ENCODE results near the gene KCNH5. TPM values are rescaled to one million over a fixed set of nuclear protein-coding genes. Genes with fewer than 3 reads are reported as not detected.

The KCNH5 gene
- total and polyA plus RNA-seq, 4 donors = 3.5 to 17.9 (median 3.9) TPM

DNA sequence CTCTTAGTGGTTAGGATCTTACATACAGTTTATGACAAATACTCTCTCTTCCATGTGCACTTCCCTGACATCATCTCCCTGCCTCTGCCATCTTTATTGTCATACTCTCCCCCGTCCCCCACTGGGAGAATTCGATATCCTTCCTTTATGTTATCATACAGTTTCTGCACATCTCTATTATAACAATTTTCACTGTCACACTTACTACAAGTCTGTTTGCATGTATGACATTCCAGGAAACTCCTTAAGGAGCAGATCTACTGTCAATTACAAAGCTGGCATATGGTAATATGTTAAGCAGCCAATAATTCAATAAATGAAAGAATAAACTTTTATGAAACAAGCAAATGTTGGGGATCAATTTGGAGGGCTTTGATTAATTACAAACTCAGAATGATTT, 91.1 kb downstream of the KCNH5 start:
- 95% methylated on average over 2 of the region's 2 CpGs for WGBS (ENCODE audit: insufficient coverage)
- H3K27ac ChIP-seq (ENCODE audit: low read depth, low read length) = no peak overlapping the region
- H3K4me3 ChIP-seq (ENCODE audit: low read depth, low read length) = no peak overlapping the region
- no peaks in the 10 kb centered on the region for H3K27me3 ChIP-seq (ENCODE audit: control insufficient read depth, insufficient read depth, low read length)
- H3K4me1 ChIP-seq (ENCODE audit: control insufficient read depth, insufficient read depth, low read length) = no peaks in the 10 kb centered on the region
- H3K9me3 ChIP-seq (ENCODE audit: control insufficient read depth, insufficient read depth, low read length) = no peaks in the 10 kb centered on the region
- no peak for DNase-seq (ENCODE audit: low read depth in 4 of 6, low spot score in 6 of 6)
- H3K36me3 ChIP-seq (ENCODE audit: control insufficient read depth, insufficient read depth, low read length) = no peaks in the 10 kb centered on the region

DNA sequence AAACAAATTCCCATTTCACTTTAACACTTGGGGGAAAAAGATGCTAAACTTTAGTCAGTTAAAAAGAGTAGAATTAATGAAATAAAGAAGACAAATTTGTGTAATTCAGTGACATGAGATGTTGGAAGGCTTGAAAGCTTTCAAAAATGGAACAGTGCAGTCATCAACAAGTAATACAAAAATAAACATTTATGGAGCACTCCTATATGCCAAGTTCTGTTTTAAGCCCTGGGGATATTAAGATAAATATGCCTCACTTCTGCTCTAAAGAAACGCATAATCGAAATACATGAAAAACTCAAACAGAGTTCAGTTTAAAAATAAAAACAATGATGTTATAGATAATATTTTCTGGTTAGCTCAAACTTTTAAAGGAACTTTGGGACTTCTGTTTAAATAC, 93.0 kb downstream of the KCNH5 start:
- Histone ChIP-seq H3K9me3 (ENCODE audit: control insufficient read depth, insufficient read depth, low read length) (no peaks in the 10 kb centered on the region), H3K36me3 (ENCODE audit: control insufficient read depth, insufficient read depth, low read length) (no peaks in the 10 kb centered on the region), H3K4me1 (ENCODE audit: control insufficient read depth, insufficient read depth, low read length) (no peaks in the 10 kb centered on the region), H3K27me3 (ENCODE audit: control insufficient read depth, insufficient read depth, low read length) (no peaks in the 10 kb centered on the region), H3K27ac (ENCODE audit: low read depth, low read length) (no peak overlapping the region), H3K4me3 (ENCODE audit: low read depth, low read length) (no peak overlapping the region)
- no peak for DNase-seq (ENCODE audit: low read depth in 4 of 6, low spot score in 6 of 6)
- no CpG with 5 or more reads among the region's 2 CpGs for WGBS (ENCODE audit: insufficient coverage)

GRCh38 chr14:62947301-62947700, 98.0 kb downstream of the KCNH5 start:
- H3K36me3 ChIP-seq (ENCODE audit: control insufficient read depth, insufficient read depth, low read length) = no peaks in the 10 kb centered on the region
- H3K9me3 ChIP-seq (ENCODE audit: control insufficient read depth, insufficient read depth, low read length) = no peaks in the 10 kb centered on the region
- H3K4me1 ChIP-seq (ENCODE audit: control insufficient read depth, insufficient read depth, low read length) = no peaks in the 10 kb centered on the region
- 88% methylated on average over 2 of the region's 2 CpGs for WGBS (ENCODE audit: insufficient coverage)
- H3K4me3 ChIP-seq (ENCODE audit: low read depth, low read length) = no peak overlapping the region
- no peak overlapping the region for H3K27ac ChIP-seq (ENCODE audit: low read depth, low read length)
- no peaks in the 10 kb centered on the region for H3K27me3 ChIP-seq (ENCODE audit: control insufficient read depth, insufficient read depth, low read length)
- no peak for DNase-seq (ENCODE audit: low read depth in 4 of 6, low spot score in 6 of 6)

DNA sequence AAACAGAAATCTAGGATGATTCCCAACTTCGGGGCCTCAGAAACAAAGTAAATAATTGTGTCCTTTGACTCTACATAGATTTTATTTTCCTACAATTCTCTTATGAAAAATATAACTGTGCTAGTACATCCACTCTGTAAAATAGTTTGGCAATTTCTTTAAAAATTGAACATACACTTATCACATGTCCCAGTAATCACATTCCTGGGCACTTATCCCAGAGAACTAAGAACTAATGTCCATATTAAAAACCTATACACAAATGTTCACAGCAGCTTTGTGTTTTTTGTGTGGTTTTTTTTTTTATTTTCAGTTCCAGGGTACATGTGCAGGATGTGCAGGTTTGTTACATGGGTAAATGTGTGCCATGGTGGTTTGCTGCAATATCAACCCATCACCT, 99.0 kb downstream of the KCNH5 start:
- DNase-seq (ENCODE audit: low read depth in 4 of 6, low spot score in 6 of 6) = no peak
- no peaks in the 10 kb centered on the region for H3K4me1 ChIP-seq (ENCODE audit: control insufficient read depth, insufficient read depth, low read length)
- H3K27me3 ChIP-seq (ENCODE audit: control insufficient read depth, insufficient read depth, low read length) = no peaks in the 10 kb centered on the region
- H3K27ac ChIP-seq (ENCODE audit: low read depth, low read length) = no peak overlapping the region
- no CpG with 5 or more reads among the region's 1 CpG for WGBS (ENCODE audit: insufficient coverage)
- H3K36me3 ChIP-seq (ENCODE audit: control insufficient read depth, insufficient read depth, low read length) = no peaks in the 10 kb centered on the region
- no peak overlapping the region for H3K4me3 ChIP-seq (ENCODE audit: low read depth, low read length)
- no peaks in the 10 kb centered on the region for H3K9me3 ChIP-seq (ENCODE audit: control insufficient read depth, insufficient read depth, low read length)

- no peaks in the 10 kb centered on the region for H3K27me3 ChIP-seq (ENCODE audit: control insufficient read depth, insufficient read depth, low read length)
- no peak for DNase-seq (ENCODE audit: low read depth in 4 of 6, low spot score in 6 of 6)
- no peak overlapping the region for H3K27ac ChIP-seq (ENCODE audit: low read depth, low read length)
- no peaks in the 10 kb centered on the region for H3K4me1 ChIP-seq (ENCODE audit: control insufficient read depth, insufficient read depth, low read length)
- no peaks in the 10 kb centered on the region for H3K36me3 ChIP-seq (ENCODE audit: control insufficient read depth, insufficient read depth, low read length)
- WGBS (ENCODE audit: insufficient coverage) = no CpG with 5 or more reads among the region's 2 CpGs
- no peak overlapping the region for H3K4me3 ChIP-seq (ENCODE audit: low read depth, low read length)
- H3K9me3 ChIP-seq (ENCODE audit: control insufficient read depth, insufficient read depth, low read length) = no peaks in the 10 kb centered on the region
These were observed 102.1 kb downstream of the KCNH5 start for GRCh38 chr14:62943202-62943601.

DNA sequence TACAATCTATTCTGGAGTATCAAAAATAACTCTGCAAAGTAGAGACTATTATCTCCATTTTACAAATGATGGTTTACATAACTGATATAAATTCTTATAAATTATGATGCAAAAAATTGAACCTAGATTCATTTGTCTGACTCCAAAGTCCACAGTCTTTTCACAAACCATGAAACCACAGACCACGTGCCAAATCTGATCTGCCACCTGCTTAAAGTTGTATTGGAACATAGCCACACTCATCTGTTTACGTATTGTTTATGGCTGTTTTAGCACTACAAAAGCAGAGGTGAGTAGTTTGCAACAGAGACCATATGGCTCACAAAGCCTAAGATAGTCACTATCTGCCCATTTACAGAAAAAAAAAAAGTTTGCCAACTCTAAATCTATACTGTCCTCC, 105.3 kb downstream of the KCNH5 start:
- no peaks in the 10 kb centered on the region for H3K4me1 ChIP-seq (ENCODE audit: control insufficient read depth, insufficient read depth, low read length)
- no peak overlapping the region for H3K27ac ChIP-seq (ENCODE audit: low read depth, low read length)
- H3K4me3 ChIP-seq (ENCODE audit: low read depth, low read length) = no peak overlapping the region
- no CpG with 5 or more reads among the region's 2 CpGs for WGBS (ENCODE audit: insufficient coverage)
- H3K27me3 ChIP-seq (ENCODE audit: control insufficient read depth, insufficient read depth, low read length) = no peaks in the 10 kb centered on the region
- DNase-seq (ENCODE audit: low read depth in 4 of 6, low spot score in 6 of 6) = no peak
- H3K36me3 ChIP-seq (ENCODE audit: control insufficient read depth, insufficient read depth, low read length) = no peaks in the 10 kb centered on the region
- no peaks in the 10 kb centered on the region for H3K9me3 ChIP-seq (ENCODE audit: control insufficient read depth, insufficient read depth, low read length)

DNA sequence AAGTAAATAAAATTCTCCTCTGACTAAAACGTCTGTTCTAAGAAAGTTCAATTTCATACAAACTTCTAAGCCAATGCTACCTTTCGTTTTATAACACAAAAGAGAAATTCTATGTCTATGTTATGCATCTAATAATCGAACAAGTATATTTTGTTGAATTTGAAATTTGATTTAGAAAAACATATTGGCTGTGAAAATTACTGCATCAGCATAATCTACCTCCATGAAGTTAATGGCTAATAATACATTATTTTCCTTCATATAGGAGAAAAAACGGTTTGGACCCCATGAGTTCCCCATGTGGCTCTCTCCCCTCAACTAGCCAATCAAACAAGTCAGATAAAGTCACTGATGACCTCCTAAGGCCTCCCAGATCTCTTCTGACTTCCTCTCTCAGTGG, 106.5 kb downstream of the KCNH5 start:
- Histone ChIP-seq H3K4me1 (ENCODE audit: control insufficient read depth, insufficient read depth, low read length) (no peaks in the 10 kb centered on the region), H3K4me3 (ENCODE audit: low read depth, low read length) (no peak overlapping the region), H3K27me3 (ENCODE audit: control insufficient read depth, insufficient read depth, low read length) (no peaks in the 10 kb centered on the region), H3K27ac (ENCODE audit: low read depth, low read length) (no peak overlapping the region), H3K9me3 (ENCODE audit: control insufficient read depth, insufficient read depth, low read length) (no peaks in the 10 kb centered on the region), H3K36me3 (ENCODE audit: control insufficient read depth, insufficient read depth, low read length) (no peaks in the 10 kb centered on the region)
- no peak for DNase-seq (ENCODE audit: low read depth in 4 of 6, low spot score in 6 of 6)
- 100% methylated on average over 1 of the region's 4 CpGs for WGBS (ENCODE audit: insufficient coverage)

- peak in 2 of 6 donors; percentile 8 to 44 for DNase-seq (ENCODE audit: low read depth in 4 of 6, low spot score in 6 of 6)
- H3K4me1 ChIP-seq (ENCODE audit: control insufficient read depth, insufficient read depth, low read length) = no peaks in the 10 kb centered on the region
- WGBS (ENCODE audit: insufficient coverage) = 0% methylated on average over 1 of the region's 3 CpGs
These were observed 110.8 kb downstream of the KCNH5 start for GRCh38 chr14:62934439-62934838.

DNA sequence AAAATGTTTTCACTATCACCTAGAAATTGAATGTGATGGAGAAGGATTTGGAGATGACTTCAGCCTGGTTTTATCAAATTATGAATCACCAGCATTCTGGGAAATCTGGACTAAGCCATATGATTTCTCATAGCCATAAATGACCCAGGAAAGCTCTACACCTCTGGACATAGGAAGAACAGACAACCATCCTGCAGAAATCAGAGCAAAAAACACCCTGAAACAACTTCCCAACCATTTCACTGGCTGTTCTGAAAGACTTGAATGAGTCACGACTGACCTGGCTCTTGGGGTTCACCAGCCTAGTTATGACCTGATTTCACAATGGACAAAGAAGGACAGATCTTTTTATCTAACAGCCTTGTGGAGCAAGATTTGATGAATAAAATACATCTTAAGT, 123.8 kb downstream of the KCNH5 start:
- no peak for DNase-seq (ENCODE audit: low read depth in 4 of 6, low spot score in 6 of 6)
- H3K27me3 ChIP-seq (ENCODE audit: control insufficient read depth, insufficient read depth, low read length) = no peaks in the 10 kb centered on the region
- H3K4me1 ChIP-seq (ENCODE audit: control insufficient read depth, insufficient read depth, low read length) = no peaks in the 10 kb centered on the region
- no peak overlapping the region for H3K27ac ChIP-seq (ENCODE audit: low read depth, low read length)
- WGBS (ENCODE audit: insufficient coverage) = no CpG with 5 or more reads among the region's 1 CpG
- H3K4me3 ChIP-seq (ENCODE audit: low read depth, low read length) = no peak overlapping the region
- H3K36me3 ChIP-seq (ENCODE audit: control insufficient read depth, insufficient read depth, low read length) = no peaks in the 10 kb centered on the region
- H3K9me3 ChIP-seq (ENCODE audit: control insufficient read depth, insufficient read depth, low read length) = no peaks in the 10 kb centered on the region

More at GRCh38 chr14:62934439-62934838, 110.8 kb downstream of the KCNH5 start:
- Histone ChIP-seq H3K9me3 (ENCODE audit: control insufficient read depth, insufficient read depth, low read length) (no peaks in the 10 kb centered on the region), H3K36me3 (ENCODE audit: control insufficient read depth, insufficient read depth, low read length) (no peaks in the 10 kb centered on the region), H3K4me3 (ENCODE audit: low read depth, low read length) (no peak overlapping the region), H3K27ac (ENCODE audit: low read depth, low read length) (no peak overlapping the region), H3K27me3 (ENCODE audit: control insufficient read depth, insufficient read depth, low read length) (no peaks in the 10 kb centered on the region)

- Histone ChIP-seq H3K4me1 (ENCODE audit: control insufficient read depth, insufficient read depth, low read length) (peaks cover 4% of the 10 kb centered on the region), H3K9me3 (ENCODE audit: control insufficient read depth, insufficient read depth, low read length) (no peaks in the 10 kb centered on the region), H3K4me3 (ENCODE audit: low read depth, low read length) (no peak overlapping the region), H3K27me3 (ENCODE audit: control insufficient read depth, insufficient read depth, low read length) (no peaks in the 10 kb centered on the region), H3K36me3 (ENCODE audit: control insufficient read depth, insufficient read depth, low read length) (no peaks in the 10 kb centered on the region), H3K27ac (ENCODE audit: low read depth, low read length) (no peak overlapping the region)
- peak in 5 of 6 donors; percentile 17 to 74 (median 23) for DNase-seq (ENCODE audit: low read depth in 4 of 6, low spot score in 6 of 6)
- 0% methylated on average over 1 of the region's 4 CpGs for WGBS (ENCODE audit: insufficient coverage)
These were observed 128.7 kb downstream of the KCNH5 start for GRCh38 chr14:62916551-62916950.
